HL-60 (cell line): ENCODE results near the gene TNFAIP2.

Experiments used
- DNase-seq, 2 experiments: peaks; one replicate each; pipeline ENCODE4 v3.0.0-alpha.2; 2010 to 2020; ENCODE audit warnings: low read depth in 1 of 2, low spot score in 1 of 2
- H3K27ac ChIP-seq: fragments of 250-450 bp; sonication (Bioruptor Pico); replicated peaks from 2 replicates; pipeline ENCODE4 v1.5.1; 2020; ENCODE audit warnings: mild to moderate bottlenecking, moderate library complexity
- H3K27me3 ChIP-seq: fragments of 250-450 bp; sonication (Bioruptor Pico); 2 replicates; pipeline ENCODE4 v1.5.1; 2021; ENCODE audit warnings: mild to moderate bottlenecking, moderate library complexity; ENCODE audit not compliant: insufficient read depth, poor library complexity, severe bottlenecking
- H3K4me3 ChIP-seq: replicated peaks from 2 replicates; pipeline ENCODE4 v1.5.1; 2011; ENCODE audit warnings: mild to moderate bottlenecking, control low read depth, low read length; ENCODE audit not compliant: insufficient read depth
- CTCF ChIP-seq: IDR thresholded peaks from one replicate; pipeline ENCODE4 v1.5.1; 2011; ENCODE audit warnings: low read length, control low read depth, inconsistent platforms; ENCODE audit not compliant: insufficient read depth
- GABPA ChIP-seq: IDR thresholded peaks from 2 replicates; pipeline ENCODE4 v1.6.1; 2012; ENCODE audit warnings: low read depth
- POLR2AphosphoS5 ChIP-seq: IDR thresholded peaks from 2 replicates; pipeline ENCODE4 v1.6.1; 2012; ENCODE audit warnings: low read depth
- REST ChIP-seq: IDR thresholded peaks from 2 replicates; pipeline ENCODE4 v1.6.1; 2012; ENCODE audit warnings: low read depth; ENCODE audit not compliant: insufficient replicate concordance
- SPI1 ChIP-seq: IDR thresholded peaks from 2 replicates; pipeline ENCODE4 v1.6.1; 2012; ENCODE audit warnings: low read depth, mild to moderate bottlenecking, borderline replicate concordance

TNFAIP2 gene

GRCh38 chr14:103107941-103108748, 15.1 kb upstream of the TNFAIP2 start:
- H3K4me3 ChIP-seq = no peak overlapping the region
- H3K27me3 ChIP-seq = peaks cover 16% of the 10 kb centered on the region
- DNase-seq = no peak
- TF ChIP-seq REST (no peak), GABPA (no peak), CTCF (no peak), SPI1 (no peak)
- peak overlapping the region; percentile 51 for H3K27ac ChIP-seq

- no peak overlapping the region for H3K4me3 ChIP-seq
- DNase-seq = peak; percentile 75 to 90
- TF ChIP-seq SPI1 (no peak), POLR2AphosphoS5 (peak; percentile 66; the same call in 1 of the 2 replicates)
- peaks cover 11% of the 10 kb centered on the region for H3K27me3 ChIP-seq
- peak overlapping the region; percentile 51 for H3K27ac ChIP-seq
Observed at GRCh38 chr14:103108749-103109207, 14.5 kb upstream of the TNFAIP2 start.

GRCh38 chr14:103109535-103110441, 13.5 kb upstream of the TNFAIP2 start:
- Histone ChIP-seq H3K27ac (peak overlapping the region; percentile 64), H3K27me3 (peaks cover under 1% of the 10 kb centered on the region), H3K4me3 (no peak overlapping the region)
- no peak for TF ChIP-seq POLR2AphosphoS5
- no peak for TF ChIP-seq REST
- no peak for TF ChIP-seq CTCF
- no peak for TF ChIP-seq SPI1
- no peak for TF ChIP-seq GABPA
- DNase-seq = no peak

GRCh38 chr14:103110681-103111231, 12.5 kb upstream of the TNFAIP2 start:
- Histone ChIP-seq H3K27ac (peak overlapping the region; percentile 64), H3K4me3 (no peak overlapping the region), H3K27me3 (no peaks in the 10 kb centered on the region)
- no peak for DNase-seq
- TF ChIP-seq REST (no peak), SPI1 (no peak), POLR2AphosphoS5 (no peak), GABPA (no peak), CTCF (no peak)
